ENCODE measurements around the gene AIG1.
"Not testable (repeated sequence)": the region's sequence is repeated elsewhere in the genome, so short reads cannot be mapped to it uniquely, and the experiment has no call there.

The AIG1 gene

GRCh38 chr6:143336446-143337152, 275.9 kb downstream of the AIG1 start:
- H3K36me3 ChIP-seq (replicated peaks; ENCODE audit: insufficient read depth, low read length), result no peaks in the 10 kb centered on the region
- TF ChIP-seq EZH2 (optimal IDR thresholded peaks at IDR 0.05; ENCODE audit: low read depth, low read length) (no peak), EZH2phosphoT487 (IDR thresholded peaks at IDR 0.05; ENCODE audit: low read length) (no peak)
- TF ChIP-seq, protein P1, sequence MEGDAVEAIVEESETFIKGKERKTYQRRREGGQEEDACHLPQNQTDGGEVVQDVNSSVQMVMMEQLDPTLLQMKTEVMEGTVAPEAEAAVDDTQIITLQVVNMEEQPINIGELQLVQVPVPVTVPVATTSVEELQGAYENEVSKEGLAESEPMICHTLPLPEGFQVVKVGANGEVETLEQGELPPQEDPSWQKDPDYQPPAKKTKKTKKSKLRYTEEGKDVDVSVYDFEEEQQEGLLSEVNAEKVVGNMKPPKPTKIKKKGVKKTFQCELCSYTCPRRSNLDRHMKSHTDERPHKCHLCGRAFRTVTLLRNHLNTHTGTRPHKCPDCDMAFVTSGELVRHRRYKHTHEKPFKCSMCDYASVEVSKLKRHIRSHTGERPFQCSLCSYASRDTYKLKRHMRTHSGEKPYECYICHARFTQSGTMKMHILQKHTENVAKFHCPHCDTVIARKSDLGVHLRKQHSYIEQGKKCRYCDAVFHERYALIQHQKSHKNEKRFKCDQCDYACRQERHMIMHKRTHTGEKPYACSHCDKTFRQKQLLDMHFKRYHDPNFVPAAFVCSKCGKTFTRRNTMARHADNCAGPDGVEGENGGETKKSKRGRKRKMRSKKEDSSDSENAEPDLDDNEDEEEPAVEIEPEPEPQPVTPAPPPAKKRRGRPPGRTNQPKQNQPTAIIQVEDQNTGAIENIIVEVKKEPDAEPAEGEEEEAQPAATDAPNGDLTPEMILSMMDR (IDR thresholded peaks at IDR 0.05; ENCODE audit: low read length), result no peak
- no peaks in the 10 kb centered on the region for H3K9me2 ChIP-seq (replicated peaks; ENCODE audit: insufficient read depth, low read length)
- no peak overlapping the region for H3K9ac ChIP-seq (ENCODE audit: low read length)
- H3F3A ChIP-seq (ENCODE audit: insufficient read depth, low read length), result no peaks in the 10 kb centered on the region
- H3K4me1 ChIP-seq (ENCODE audit: low read length), result no peaks in the 10 kb centered on the region
- no peak overlapping the region for H3K4me3 ChIP-seq (ENCODE audit: low read length)
- H3K27ac ChIP-seq (ENCODE audit: low read length), result no peak overlapping the region
- no peaks in the 10 kb centered on the region for H4K20me1 ChIP-seq (ENCODE audit: insufficient read depth, low read length)
- no peaks in the 10 kb centered on the region for H3K27me3 ChIP-seq (replicated peaks; ENCODE audit: insufficient read depth, low read length)
- H2AFZ ChIP-seq (ENCODE audit: low read length), result no peak overlapping the region
- H3K4me2 ChIP-seq (ENCODE audit: low read depth, low read length), result no peak overlapping the region
- no peak for DNase-seq
- H3K9me3 ChIP-seq (replicated peaks; ENCODE audit: insufficient read depth, low read length), result no peaks in the 10 kb centered on the region
- H3K79me2 ChIP-seq (ENCODE audit: low read length), result no peaks in the 10 kb centered on the region

DNA sequence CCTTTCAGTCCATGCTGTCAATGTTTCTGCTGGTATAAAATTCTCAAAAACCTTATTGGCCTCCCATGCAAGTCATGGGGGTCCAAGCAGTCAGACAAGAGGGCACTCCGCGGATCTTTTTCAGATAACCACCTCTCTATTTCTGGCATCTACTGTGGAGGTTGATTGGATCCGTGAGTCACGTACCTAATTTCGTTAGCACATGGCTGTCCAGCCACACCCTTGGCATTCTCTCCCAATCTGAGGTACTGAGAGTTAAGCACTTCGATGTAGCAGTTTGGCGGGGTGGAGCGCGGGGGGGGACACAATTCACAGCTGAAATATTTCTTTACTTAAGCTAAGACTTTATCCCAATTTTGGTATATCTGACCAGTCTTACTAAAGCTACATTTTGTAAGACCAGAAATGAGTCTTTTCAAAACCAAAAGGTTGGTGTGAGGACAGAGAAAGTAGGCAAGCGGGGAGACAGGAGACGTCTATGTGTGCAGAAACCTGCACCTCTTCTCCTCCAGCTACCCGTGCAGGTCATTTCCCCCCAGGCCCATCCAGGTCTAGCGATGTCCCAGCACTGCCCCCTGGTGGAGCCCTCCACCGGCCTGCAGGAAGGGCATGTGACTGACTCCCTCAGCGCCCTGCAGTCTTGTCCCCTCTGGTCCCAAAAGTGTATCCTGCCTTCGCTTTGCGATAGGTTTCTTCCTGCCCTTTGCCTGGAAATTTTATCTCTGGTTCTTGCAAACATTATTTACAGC, 276.7 kb downstream of the AIG1 start:
- H3K9me2 ChIP-seq (replicated peaks; ENCODE audit: insufficient read depth, low read length), result no peaks in the 10 kb centered on the region
- H3K36me3 ChIP-seq (replicated peaks; ENCODE audit: insufficient read depth, low read length), result no peaks in the 10 kb centered on the region
- no peaks in the 10 kb centered on the region for H3K79me2 ChIP-seq (ENCODE audit: low read length)
- H3F3A ChIP-seq (ENCODE audit: insufficient read depth, low read length), result no peaks in the 10 kb centered on the region
- no peak overlapping the region for H3K27ac ChIP-seq (ENCODE audit: low read length)
- H3K9me3 ChIP-seq (replicated peaks; ENCODE audit: insufficient read depth, low read length), result no peaks in the 10 kb centered on the region
- no peak for TF ChIP-seq EZH2 (optimal IDR thresholded peaks at IDR 0.05; ENCODE audit: low read depth, low read length)
- TF ChIP-seq, protein P1 (IDR thresholded peaks at IDR 0.05; ENCODE audit: low read length), result peak; percentile 29
- no peaks in the 10 kb centered on the region for H3K27me3 ChIP-seq (replicated peaks; ENCODE audit: insufficient read depth, low read length)
- H3K9ac ChIP-seq (ENCODE audit: low read length), result no peak overlapping the region
- H3K4me1 ChIP-seq (ENCODE audit: low read length), result no peaks in the 10 kb centered on the region
- H3K4me3 ChIP-seq (ENCODE audit: low read length), result no peak overlapping the region
- H3K4me2 ChIP-seq (ENCODE audit: low read depth, low read length), result no peak overlapping the region
- DNase-seq, result no peak
- H2AFZ ChIP-seq (ENCODE audit: low read length), result no peak overlapping the region
- H4K20me1 ChIP-seq (ENCODE audit: insufficient read depth, low read length), result no peaks in the 10 kb centered on the region

- H3K9me2 ChIP-seq (replicated peaks; ENCODE audit: insufficient read depth, low read length), result no peaks in the 10 kb centered on the region
- no peaks in the 10 kb centered on the region for H3K4me1 ChIP-seq (ENCODE audit: low read length)
- no peaks in the 10 kb centered on the region for H4K20me1 ChIP-seq (ENCODE audit: insufficient read depth, low read length)
- H3K27me3 ChIP-seq (replicated peaks; ENCODE audit: insufficient read depth, low read length), result no peaks in the 10 kb centered on the region
- no peak overlapping the region for H3K4me3 ChIP-seq (ENCODE audit: low read length)
- H3K27ac ChIP-seq (ENCODE audit: low read length), result no peak overlapping the region
- no peak overlapping the region for H3K4me2 ChIP-seq (ENCODE audit: low read depth, low read length)
- no peaks in the 10 kb centered on the region for H3F3A ChIP-seq (ENCODE audit: insufficient read depth, low read length)
- H3K36me3 ChIP-seq (replicated peaks; ENCODE audit: insufficient read depth, low read length), result no peaks in the 10 kb centered on the region
- TF ChIP-seq EZH2phosphoT487 (IDR thresholded peaks at IDR 0.05; ENCODE audit: low read length) (no peak), EZH2 (optimal IDR thresholded peaks at IDR 0.05; ENCODE audit: low read depth, low read length) (no peak)
- TF ChIP-seq, protein P1 (IDR thresholded peaks at IDR 0.05; ENCODE audit: low read length), result no peak
- no peak for DNase-seq
- H3K9ac ChIP-seq (ENCODE audit: low read length), result no peak overlapping the region
- H3K9me3 ChIP-seq (replicated peaks; ENCODE audit: insufficient read depth, low read length), result no peaks in the 10 kb centered on the region
- H3K79me2 ChIP-seq (ENCODE audit: low read length), result no peaks in the 10 kb centered on the region
- no peak overlapping the region for H2AFZ ChIP-seq (ENCODE audit: low read length)
Measured at GRCh38 chr6:143339223-143339622, 278.5 kb downstream of the AIG1 start.

DNA sequence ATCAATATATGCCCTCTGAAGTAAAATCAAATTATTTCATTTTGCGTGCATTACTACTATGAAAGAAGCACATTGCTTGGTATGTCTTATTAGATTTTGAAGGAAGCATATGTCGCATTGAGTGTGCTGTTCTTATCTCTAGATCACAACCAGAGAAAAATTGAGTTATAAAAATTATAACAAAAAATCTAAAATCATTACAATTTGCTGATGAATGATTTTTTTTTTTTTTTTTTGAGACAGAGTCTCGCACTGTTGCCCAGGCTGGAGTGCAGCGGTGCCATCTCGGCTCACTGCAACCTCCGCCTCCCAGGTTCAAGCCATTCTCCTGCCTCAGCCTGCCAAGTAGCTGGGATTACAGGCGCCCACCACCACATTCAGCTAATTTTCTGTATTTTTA, 284.8 kb downstream of the AIG1 start:
- H2AFZ ChIP-seq (ENCODE audit: low read length); H3K4me3 ChIP-seq (ENCODE audit: low read length); H3K27me3 ChIP-seq (replicated peaks; ENCODE audit: insufficient read depth, low read length); H3K4me1 ChIP-seq (ENCODE audit: low read length); H3K4me2 ChIP-seq (ENCODE audit: low read depth, low read length); H3F3A ChIP-seq (ENCODE audit: insufficient read depth, low read length); DNase-seq; H3K9me2 ChIP-seq (replicated peaks; ENCODE audit: insufficient read depth, low read length); H3K79me2 ChIP-seq (ENCODE audit: low read length); H4K20me1 ChIP-seq (ENCODE audit: insufficient read depth, low read length); H3K9me3 ChIP-seq (replicated peaks; ENCODE audit: insufficient read depth, low read length); H3K9ac ChIP-seq (ENCODE audit: low read length); H3K27ac ChIP-seq (ENCODE audit: low read length); H3K36me3 ChIP-seq (replicated peaks; ENCODE audit: insufficient read depth, low read length): not testable (repeated sequence)

Measured in MM.1S (cell line).